RPMI8226 (cell line): ENCODE measurements around the gene CHST8.

ENCODE experiments used
- DNase-seq: peaks from one replicate; pipeline ENCODE4 v3.0.0-alpha.2; 2015

Gene CHST8

DNA sequence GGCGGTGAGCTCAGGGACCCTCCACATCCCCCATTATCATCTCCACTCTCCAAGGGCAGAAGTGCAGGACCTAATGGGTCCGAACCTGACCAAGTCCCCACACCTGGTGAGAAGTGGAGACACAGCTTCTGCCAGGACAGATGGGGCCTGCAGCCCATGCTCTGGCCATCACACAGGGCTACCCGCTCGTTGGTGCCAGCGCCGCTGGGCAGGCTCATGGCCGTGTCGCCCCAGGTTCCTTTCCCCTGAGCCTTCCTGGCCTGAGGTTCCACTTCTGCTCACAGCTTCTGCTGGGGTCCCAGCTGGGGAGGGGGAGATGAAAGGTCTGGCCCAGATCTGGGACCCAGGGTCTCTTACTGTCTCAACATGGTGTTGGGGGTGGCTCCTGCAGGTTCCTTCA, 126.5 kb downstream of the CHST8 start:
- DNase-seq = no peak

DNA sequence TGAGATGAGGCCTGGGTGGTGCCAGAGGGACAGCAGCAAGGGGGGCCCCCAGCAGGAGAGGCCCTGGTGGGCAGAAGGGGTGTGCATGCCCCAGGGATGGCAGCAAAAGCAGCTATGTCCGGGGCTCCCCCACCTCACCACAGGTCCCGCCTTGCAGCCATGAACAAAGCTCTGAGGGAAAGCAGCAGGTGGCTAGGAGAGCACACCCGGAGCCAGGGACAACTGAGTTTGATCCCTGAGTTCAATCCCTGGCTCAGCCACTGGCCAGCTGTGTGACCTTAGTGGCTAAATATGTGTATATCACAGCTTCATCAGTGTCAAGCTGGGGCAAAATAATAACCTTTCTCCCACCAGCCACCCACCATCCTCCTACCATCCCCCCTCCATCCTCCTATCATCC, 127.3 kb downstream of the CHST8 start:
- DNase-seq = no peak

- DNase-seq = no peak
Measured at GRCh38 chr19:33749619-33750175, 127.9 kb downstream of the CHST8 start.

- DNase-seq = no peak
Measured at GRCh38 chr19:33750587-33751435, 129.1 kb downstream of the CHST8 start.

- DNase-seq = no peak
Measured at GRCh38 chr19:33751436-33751770, 129.7 kb downstream of the CHST8 start.

- no peak for DNase-seq
Measured at GRCh38 chr19:33752018-33752800, 130.5 kb downstream of the CHST8 start.

GRCh38 chr19:33752945-33753344, 131.2 kb downstream of the CHST8 start:
- DNase-seq = no peak

- DNase-seq = no peak
Measured at GRCh38 chr19:33754361-33754760, 132.6 kb downstream of the CHST8 start.

DNA sequence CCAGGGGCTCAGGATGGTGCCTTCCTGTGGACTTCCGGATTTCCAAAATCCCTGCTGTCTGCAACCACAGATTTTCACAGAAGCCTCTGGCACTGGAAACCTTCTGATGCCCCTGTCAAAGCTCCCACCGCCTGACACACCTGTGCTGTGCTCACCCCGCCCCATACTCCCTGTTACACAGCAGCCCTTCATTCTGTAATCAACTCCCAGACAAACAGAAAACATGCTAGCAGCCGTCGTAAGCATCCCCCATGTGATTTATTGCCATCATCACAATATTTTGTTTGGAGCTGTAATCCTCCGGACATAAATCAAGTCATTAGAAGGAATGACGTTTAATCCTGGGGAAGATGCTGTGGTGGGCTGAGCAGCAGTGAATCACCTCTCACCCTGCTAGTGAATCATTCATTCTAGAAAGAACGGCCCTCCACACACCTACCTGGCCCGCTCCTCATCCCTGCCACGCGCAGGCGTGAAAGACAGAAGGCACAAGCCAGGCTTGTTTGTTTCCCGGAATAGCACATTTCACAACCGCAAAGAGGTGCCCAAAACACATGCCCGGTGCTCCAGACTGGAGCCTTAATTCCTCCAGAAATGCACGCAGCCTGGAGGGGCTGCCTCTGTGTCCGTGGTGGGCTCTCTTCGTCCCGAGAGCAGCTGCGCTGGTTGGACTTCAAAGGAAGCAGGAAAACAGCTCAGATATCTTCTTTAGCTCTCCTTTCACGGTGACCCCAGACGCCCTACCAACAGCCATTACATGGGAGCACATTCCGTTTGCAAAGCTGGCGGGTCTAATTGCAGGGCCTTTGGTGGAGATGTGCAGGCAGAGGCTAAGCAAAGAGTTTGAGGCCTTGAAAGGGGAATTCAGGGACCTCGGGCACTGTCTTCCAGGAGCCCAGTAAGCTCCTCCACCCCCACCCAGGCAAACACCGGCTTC, 133.6 kb downstream of the CHST8 start:
- DNase-seq = no peak

DNA sequence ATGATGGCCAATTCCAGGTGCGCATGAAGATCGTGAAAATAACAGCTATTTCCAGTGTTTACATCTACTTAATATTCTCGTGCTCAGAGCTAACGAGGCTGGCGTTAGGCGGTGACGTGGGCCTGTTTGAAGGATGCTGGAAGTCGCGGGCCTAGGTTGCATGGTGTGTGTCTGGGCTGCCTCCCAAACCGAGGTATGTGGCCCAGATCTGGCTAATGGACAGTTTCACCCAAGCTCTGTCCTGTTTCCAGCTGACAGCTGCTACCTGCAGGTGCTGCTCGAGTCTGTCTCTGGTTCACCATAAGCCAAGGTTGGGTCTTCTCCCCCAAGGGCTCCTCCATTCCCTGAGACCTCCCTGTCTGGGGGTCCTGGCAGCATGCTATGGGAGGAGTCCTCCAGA, 134.4 kb downstream of the CHST8 start:
- peak; percentile 30 for DNase-seq

GRCh38 chr19:33758541-33759013, 136.8 kb downstream of the CHST8 start:
- DNase-seq = peak; percentile 87

- no peak for DNase-seq
Measured at GRCh38 chr19:33759356-33759755, 137.6 kb downstream of the CHST8 start.

GRCh38 chr19:33763633-33764371, 142.0 kb downstream of the CHST8 start:
- DNase-seq = no peak

GRCh38 chr19:33766623-33767022, 144.9 kb downstream of the CHST8 start:
- no peak for DNase-seq

- DNase-seq = peak; percentile 35
Measured at GRCh38 chr19:33767898-33768413, 146.2 kb downstream of the CHST8 start.

DNA sequence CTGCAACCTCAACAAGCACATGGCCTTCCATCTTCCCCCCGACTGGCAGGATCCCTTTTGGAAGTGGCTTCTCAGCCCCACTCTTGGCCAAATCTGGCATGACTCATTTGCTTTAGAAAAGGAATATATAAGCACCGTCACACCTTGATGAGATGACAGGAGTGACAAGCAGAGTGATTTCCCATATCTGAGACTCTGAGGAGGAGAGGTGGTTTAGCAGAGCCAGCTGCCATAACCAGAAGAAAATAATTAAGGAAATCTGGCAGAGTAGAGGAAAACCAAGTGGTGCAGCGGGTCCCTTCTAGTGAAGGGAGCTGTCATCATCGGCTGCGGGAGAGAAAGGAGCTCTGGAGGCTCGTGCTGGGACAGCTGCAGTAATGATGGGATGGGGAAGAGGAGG, 147.5 kb downstream of the CHST8 start:
- no peak for DNase-seq

- DNase-seq = no peak
Measured at GRCh38 chr19:33770107-33770506, 148.4 kb downstream of the CHST8 start.

GRCh38 chr19:33771384-33772101, 149.8 kb downstream of the CHST8 start:
- peak; percentile 73 for DNase-seq

DNA sequence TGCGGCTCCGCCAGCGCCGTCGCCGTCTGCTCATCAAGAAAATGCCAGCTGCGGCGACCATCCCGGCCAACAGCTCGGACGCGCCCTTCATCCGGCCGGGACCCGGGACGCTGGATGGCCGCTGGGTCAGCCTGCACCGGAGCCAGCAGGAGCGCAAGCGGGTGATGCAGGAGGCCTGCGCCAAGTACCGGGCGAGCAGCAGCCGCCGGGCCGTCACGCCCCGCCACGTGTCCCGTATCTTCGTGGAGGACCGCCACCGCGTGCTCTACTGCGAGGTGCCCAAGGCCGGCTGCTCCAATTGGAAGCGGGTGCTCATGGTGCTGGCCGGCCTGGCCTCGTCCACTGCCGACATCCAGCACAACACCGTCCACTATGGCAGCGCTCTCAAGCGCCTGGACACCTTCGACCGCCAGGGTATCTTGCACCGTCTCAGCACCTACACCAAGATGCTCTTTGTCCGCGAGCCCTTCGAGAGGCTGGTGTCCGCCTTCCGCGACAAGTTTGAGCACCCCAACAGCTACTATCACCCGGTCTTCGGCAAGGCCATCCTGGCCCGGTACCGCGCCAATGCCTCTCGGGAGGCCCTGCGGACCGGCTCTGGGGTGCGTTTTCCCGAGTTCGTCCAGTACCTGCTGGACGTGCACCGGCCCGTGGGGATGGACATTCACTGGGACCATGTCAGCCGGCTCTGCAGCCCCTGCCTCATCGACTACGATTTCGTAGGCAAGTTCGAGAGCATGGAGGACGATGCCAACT, 150.5 kb downstream of the CHST8 start:
- DNase-seq = no peak

GRCh38 chr19:33772858-33773180, 151.1 kb downstream of the CHST8 start:
- DNase-seq = no peak
